ENCODE results near the gene STAT3.
"Not testable (repeated sequence)": the region's sequence is repeated elsewhere in the genome, so short reads cannot be mapped to it uniquely, and the experiment has no call there.

- not testable (repeated sequence) for TF ChIP-seq POLR2AphosphoS5 (IDR thresholded peaks at IDR 0.05; ENCODE audit: low read depth, low read length); POLR2A (IDR thresholded peaks at IDR 0.05; ENCODE audit: low read depth, low read length); TAF1 (IDR thresholded peaks at IDR 0.05; ENCODE audit: borderline replicate concordance, low read depth, low read length)
Measured at GRCh38 chr17:42264366-42264765, 123.9 kb downstream of the STAT3 start.
